Measurements from ENCODE around the gene LAX1.
"Not testable (repeated sequence)": the region's sequence is repeated elsewhere in the genome, so short reads cannot be mapped to it uniquely, and the experiment has no call there.

LAX1 gene

GRCh38 chr1:203744075-203744972, 20.7 kb upstream of the LAX1 start:
- Histone ChIP-seq H3K4me1 (ENCODE audit: low read length) (peaks cover 14% of the 10 kb centered on the region), H3K9ac (ENCODE audit: low read length) (no peak overlapping the region), H3K27me3 (ENCODE audit: low read depth, low read length) (peaks cover 14% of the 10 kb centered on the region; the same call in 1 of the 2 replicates), H3K36me3 (replicated peaks; ENCODE audit: low read depth, low read length) (no peaks in the 10 kb centered on the region), H3K79me2 (ENCODE audit: low read length) (no peaks in the 10 kb centered on the region), H2AFZ (ENCODE audit: low read depth, low read length) (peak overlapping the region; percentile 52), H3K9me3 (ENCODE audit: insufficient read depth, low read length) (no peaks in the 10 kb centered on the region), H3K4me3 (ENCODE audit: low read length) (0 out of 2 replicates have a peak overlapping the region, but pooled peaks have one; percentile 5), H3K27ac (ENCODE audit: low read length) (0 out of 2 replicates have a peak overlapping the region, but pooled peaks have one; percentile 15), H3K4me2 (ENCODE audit: low read length) (peak overlapping the region; percentile 49), H4K20me1 (ENCODE audit: insufficient read depth, low read length) (no peaks in the 10 kb centered on the region)
- TF ChIP-seq EZH2phosphoT487 (IDR thresholded peaks at IDR 0.05; ENCODE audit: low read depth) (no peak), CTCF (IDR thresholded peaks at IDR 0.05; ENCODE audit: low read depth, low read length) (no peak)

- Histone ChIP-seq H3K4me3 (ENCODE audit: low read length) (no peak overlapping the region), H3K4me2 (ENCODE audit: low read length) (no peak overlapping the region), H3K4me1 (ENCODE audit: low read length) (peaks cover 14% of the 10 kb centered on the region), H3K27me3 (ENCODE audit: low read depth, low read length) (peaks cover 10% of the 10 kb centered on the region; the same call in 1 of the 2 replicates), H4K20me1 (ENCODE audit: insufficient read depth, low read length) (no peaks in the 10 kb centered on the region), H3K27ac (ENCODE audit: low read length) (no peak overlapping the region), H2AFZ (ENCODE audit: low read depth, low read length) (no peak overlapping the region), H3K36me3 (replicated peaks; ENCODE audit: low read depth, low read length) (no peaks in the 10 kb centered on the region), H3K79me2 (ENCODE audit: low read length) (no peaks in the 10 kb centered on the region), H3K9me3 (ENCODE audit: insufficient read depth, low read length) (no peaks in the 10 kb centered on the region), H3K9ac (ENCODE audit: low read length) (no peak overlapping the region)
- TF ChIP-seq EZH2phosphoT487 (IDR thresholded peaks at IDR 0.05; ENCODE audit: low read depth) (no peak), CTCF (IDR thresholded peaks at IDR 0.05; ENCODE audit: low read depth, low read length) (no peak)
Observed at GRCh38 chr1:203746281-203746680, 18.7 kb upstream of the LAX1 start.

- H3K79me2 ChIP-seq (ENCODE audit: low read length): no peaks in the 10 kb centered on the region
- no peak overlapping the region for H3K4me3 ChIP-seq (ENCODE audit: low read length)
- H3K9ac ChIP-seq (ENCODE audit: low read length): no peak overlapping the region
- H3K4me2 ChIP-seq (ENCODE audit: low read length): no peak overlapping the region
- H3K27me3 ChIP-seq (ENCODE audit: low read depth, low read length): no peaks in the 10 kb centered on the region
- peaks cover 20% of the 10 kb centered on the region for H3K4me1 ChIP-seq (ENCODE audit: low read length)
- no peak for TF ChIP-seq CTCF (IDR thresholded peaks at IDR 0.05; ENCODE audit: low read depth, low read length)
- TF ChIP-seq EZH2phosphoT487 (IDR thresholded peaks at IDR 0.05; ENCODE audit: low read depth): no peak
- no peak overlapping the region for H2AFZ ChIP-seq (ENCODE audit: low read depth, low read length)
- no peak overlapping the region for H3K27ac ChIP-seq (ENCODE audit: low read length)
- H3K36me3 ChIP-seq (replicated peaks; ENCODE audit: low read depth, low read length): no peaks in the 10 kb centered on the region
- H3K9me3 ChIP-seq (ENCODE audit: insufficient read depth, low read length): no peaks in the 10 kb centered on the region
- H4K20me1 ChIP-seq (ENCODE audit: insufficient read depth, low read length): no peaks in the 10 kb centered on the region
Observed at GRCh38 chr1:203751051-203751450, 13.9 kb upstream of the LAX1 start.

GRCh38 chr1:203751618-203752361, 13.2 kb upstream of the LAX1 start:
- not testable (repeated sequence) for H4K20me1 ChIP-seq (ENCODE audit: insufficient read depth, low read length); H3K79me2 ChIP-seq (ENCODE audit: low read length); H3K27me3 ChIP-seq (ENCODE audit: low read depth, low read length); H3K4me3 ChIP-seq (ENCODE audit: low read length); H2AFZ ChIP-seq (ENCODE audit: low read depth, low read length); H3K9ac ChIP-seq (ENCODE audit: low read length); H3K4me2 ChIP-seq (ENCODE audit: low read length); H3K36me3 ChIP-seq (replicated peaks; ENCODE audit: low read depth, low read length); H3K27ac ChIP-seq (ENCODE audit: low read length); H3K9me3 ChIP-seq (ENCODE audit: insufficient read depth, low read length)
- peaks cover 20% of the 10 kb centered on the region for H3K4me1 ChIP-seq (ENCODE audit: low read length)
